Natural killer cell (primary cell): ENCODE results near the gene RACK1. TPM values are rescaled to one million over a fixed set of nuclear protein-coding genes. Genes with fewer than 3 reads are reported as not detected.

Source experiments
- ATAC-seq, 3 donors: fragments of 150-1000 bp in 2 of 3; fragments of 200-7000 bp in 1 of 3; cut with Tn5 transposase; 1 replicate in 1 of 3; 2 replicates in 2 of 3; pipeline ENCODE4 v1.10.0; 2021; ENCODE audit warnings: mild to moderate bottlenecking in 2 of 3, moderate library complexity in 2 of 3
- DNase-seq, 2 donors: peaks; one replicate each; pipeline versions ENCODE4 v3.0.0 to v3.0.0-alpha.2; 2013 to 2021; ENCODE audit warnings: mixed read lengths in 1 of 2
- H3K27ac ChIP-seq: one replicate; pipeline ENCODE4 v1.5.1; 2013; ENCODE audit warnings: mild to moderate bottlenecking, low read length
- H3K27me3 ChIP-seq: one replicate; pipeline ENCODE4 v1.6.1; 2013; ENCODE audit warnings: low read length; ENCODE audit not compliant: control insufficient read depth, insufficient read depth
- H3K36me3 ChIP-seq: one replicate; pipeline ENCODE4 v1.6.1; 2013; ENCODE audit warnings: low read length; ENCODE audit not compliant: control insufficient read depth, insufficient read depth
- H3K4me1 ChIP-seq: one replicate; pipeline ENCODE4 v1.6.1; 2013; ENCODE audit warnings: low read length; ENCODE audit not compliant: control insufficient read depth, insufficient read depth
- H3K4me3 ChIP-seq: one replicate; pipeline ENCODE4 v1.5.1; 2013; ENCODE audit warnings: low read length
- H3K9me3 ChIP-seq: one replicate; pipeline ENCODE4 v1.6.1; 2013; ENCODE audit warnings: low read length; ENCODE audit not compliant: control insufficient read depth, insufficient read depth
- H3K27ac Mint-ChIP-seq, 2 donors: one replicate each; pipeline ENCODE4 v1.8.0; 2022; ENCODE audit warnings: mild to moderate bottlenecking in 2 of 2, mixed read lengths in 2 of 2, moderate library complexity in 1 of 2
- H3K27me3 Mint-ChIP-seq, 2 donors: one replicate each; pipeline ENCODE4 v1.8.0; 2022; ENCODE audit warnings: low read depth in 2 of 2, mixed read lengths in 2 of 2
- H3K36me3 Mint-ChIP-seq: one replicate; pipeline ENCODE4 v1.8.0; 2022; ENCODE audit warnings: mixed read lengths
- H3K4me1 Mint-ChIP-seq, 2 donors: one replicate each; pipeline ENCODE4 v1.8.0; 2022; ENCODE audit warnings: mixed read lengths in 2 of 2
- H3K4me3 Mint-ChIP-seq: one replicate; pipeline ENCODE4 v1.8.0; 2022; ENCODE audit warnings: mild to moderate bottlenecking, moderate library complexity, mixed read lengths
- H3K9me3 Mint-ChIP-seq, 2 donors: one replicate each; pipeline ENCODE4 v1.8.0; 2022; ENCODE audit warnings: mixed read lengths in 2 of 2
- CTCF ChIP-seq: fragments of 200-600 bp; IDR thresholded peaks from one replicate; pipeline ENCODE4 v1.8.0; 2022; ENCODE audit warnings: antibody characterized with exemption
- WGBS: methylation state at CpG from one replicate; pipeline ENCODE4 v1.1.7; 2013; ENCODE audit warnings: missing lambda C conversion rate; ENCODE audit not compliant: insufficient coverage; 5-methylcytosine and 5-hydroxymethylcytosine counted together
- intact Hi-C: fragments of 100-400 bp; cut with micrococcal nuclease; formaldehyde crosslinking; loops from one replicate; pipeline ENCODE4 v1.14.2; 2022
- total RNA-seq, 4 donors: library from RNA; stranded (reverse); fragments of 120-200 nt in 1 of 4; gene quantifications; one replicate each; pipeline versions ENCODE4 v1.2.3 to v1.2.4, GENCODE V29; 2013 to 2022

The RACK1 gene
- total RNA-seq, 3 donors from 2014 or later (not counting 1 experiment from before 2014, with no cell fraction given) = 1,089 to 1,233 (median 1,138) TPM

DNA sequence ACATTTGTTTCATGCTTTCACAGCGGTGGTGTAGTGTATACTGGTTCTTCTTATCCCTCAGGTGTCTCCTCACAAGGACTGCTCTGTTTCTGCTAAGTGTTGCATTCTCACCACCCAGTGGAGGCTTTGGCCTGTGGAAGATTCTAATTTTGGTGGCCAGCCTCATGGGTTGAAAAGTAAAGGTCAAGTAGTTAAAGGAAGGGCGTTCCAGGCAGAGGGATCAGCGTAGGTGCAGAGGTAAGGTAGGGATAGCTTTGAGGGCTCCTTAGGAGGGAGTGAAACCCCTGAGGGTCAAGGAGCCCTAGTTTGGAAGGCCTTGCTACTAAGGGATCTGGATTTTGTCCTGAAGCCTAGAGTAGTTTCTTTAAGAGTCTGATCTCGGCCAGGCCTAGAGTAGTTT lies 4.6 kb upstream of the RACK1 start:
- peaks cover 37% of the 10 kb centered on the region for H3K4me1 ChIP-seq
- H3K36me3 Mint-ChIP-seq = no peaks in the 10 kb centered on the region
- intact Hi-C loops = no loop called here

DNA sequence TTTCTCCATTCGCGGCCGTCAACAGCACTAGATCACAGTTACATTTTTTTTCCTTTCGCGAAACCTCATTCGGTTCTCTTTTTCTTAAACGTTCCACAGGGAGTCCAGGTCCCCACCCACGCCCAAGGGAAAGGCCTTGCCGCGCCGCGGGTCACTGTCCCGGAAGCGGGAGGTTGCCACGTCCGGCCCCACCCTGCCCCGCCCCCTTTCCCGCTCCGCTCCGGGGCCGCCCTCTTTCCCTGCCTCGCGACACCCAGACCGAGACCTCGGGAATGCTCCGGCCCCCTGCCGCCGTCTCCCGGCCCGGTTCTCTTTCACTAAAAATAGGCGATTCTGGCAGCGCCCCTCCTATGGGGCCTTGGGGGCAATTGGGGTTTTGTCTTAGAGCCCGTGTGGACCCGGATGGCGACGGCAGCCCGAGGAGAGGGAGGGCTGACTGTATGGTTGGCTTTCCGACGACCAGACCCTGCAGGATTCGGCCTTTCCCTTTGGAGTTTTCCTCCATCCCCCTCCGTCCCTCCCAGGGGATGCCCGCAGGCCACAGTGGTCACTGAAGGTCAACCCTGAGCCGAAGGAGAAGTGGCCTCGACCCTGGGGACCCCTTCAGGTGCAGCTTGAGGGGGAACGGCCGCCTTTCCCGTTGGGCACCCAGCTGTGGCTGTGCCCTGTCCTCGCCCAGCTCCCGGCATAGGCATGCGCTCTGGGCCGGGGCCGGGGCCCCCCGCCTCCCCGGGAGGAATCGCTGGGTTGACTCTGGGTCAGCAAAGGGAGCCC lies 2.8 kb upstream of the RACK1 start:
- H3K9me3 ChIP-seq = no peaks in the 10 kb centered on the region
- H3K4me1 ChIP-seq = peaks cover 55% of the 10 kb centered on the region
- Mint-ChIP-seq H3K27me3 (no peaks in the 10 kb centered on the region), H3K36me3 (no peaks in the 10 kb centered on the region), H3K27ac (peak overlapping the region; percentile 98 to 99), H3K9me3 (no peaks in the 10 kb centered on the region), H3K4me3 (peak overlapping the region; percentile 97), H3K4me1 (peaks cover 65 to 90% of the 10 kb centered on the region in 2 donors)
- no peaks in the 10 kb centered on the region for H3K27me3 ChIP-seq
- DNase-seq = peak; percentile 47 to 83
- H3K27ac ChIP-seq = peak overlapping the region; percentile 88
- ATAC-seq = peak; percentile 17 to 43 (median 19)
- no peak for TF ChIP-seq CTCF
- H3K36me3 ChIP-seq = peaks cover 9% of the 10 kb centered on the region
- WGBS = 0% methylated on average over 54 of the region's 55 CpGs
- peak overlapping the region; percentile 83 for H3K4me3 ChIP-seq
- intact Hi-C loops = no loop called here

More for the DNA sequence above, 4.6 kb upstream of the RACK1 start:
- peak overlapping the region; percentile 38 for H3K27ac ChIP-seq
- Mint-ChIP-seq H3K27ac (peak overlapping the region; percentile 98 to 99), H3K9me3 (no peaks in the 10 kb centered on the region), H3K27me3 (no peaks in the 10 kb centered on the region), H3K4me3 (peak overlapping the region; percentile 97), H3K4me1 (peaks cover 52 to 76% of the 10 kb centered on the region in 2 donors)
- H3K4me3 ChIP-seq = no peak overlapping the region
- H3K36me3 ChIP-seq = peaks cover 4% of the 10 kb centered on the region
- TF ChIP-seq CTCF = no peak
- 95% methylated on average over 4 of the region's 4 CpGs for WGBS
- ATAC-seq (no peak), DNase-seq (peak in 1 of 2 donors; percentile 27)
- no peaks in the 10 kb centered on the region for H3K9me3 ChIP-seq
- no peaks in the 10 kb centered on the region for H3K27me3 ChIP-seq

GRCh38 chr5:181245427-181246275 lies 1.9 kb upstream of the RACK1 start:
- Histone ChIP-seq H3K4me1 (peaks cover 61% of the 10 kb centered on the region), H3K27ac (peak overlapping the region; percentile 88), H3K27me3 (no peaks in the 10 kb centered on the region), H3K9me3 (no peaks in the 10 kb centered on the region), H3K36me3 (peaks cover 17% of the 10 kb centered on the region), H3K4me3 (peak overlapping the region; percentile 83)
- WGBS = 32% methylated on average over 34 of the region's 34 CpGs
- no peaks in the 10 kb centered on the region for H3K9me3 Mint-ChIP-seq
- peak overlapping the region; percentile 97 for H3K4me3 Mint-ChIP-seq
- H3K36me3 Mint-ChIP-seq = no peaks in the 10 kb centered on the region
- ATAC-seq = no peak
- H3K4me1 Mint-ChIP-seq = peaks cover 63 to 94% of the 10 kb centered on the region in 2 donors
- no peak for TF ChIP-seq CTCF
- H3K27ac Mint-ChIP-seq = peak overlapping the region; percentile 98 to 99
- DNase-seq = no peak
- H3K27me3 Mint-ChIP-seq = no peaks in the 10 kb centered on the region
- intact Hi-C loops = no loop called here
